Activated effector memory CD4-positive, alpha-beta T cell treated with anti-CD3 and anti-CD28 coated beads, Interleukin-2, amount 50 U/mL, for 16 hours (primary cell): ENCODE results near the gene PRAMEF4.
"Not testable (repeated sequence)": the region's sequence is repeated elsewhere in the genome, so short reads cannot be mapped to it uniquely, and the experiment has no call there.

Source experiments
- DNase-seq: peaks from one replicate; pipeline ENCODE4 v3.0.0-alpha.2; 2020

PRAMEF4 gene

GRCh38 chr1:12886101-12886500, at the start of gene PRAMEF4:
TSS of gene PRAMEF4 (minus strand) at chr1:12886201. CDS start at chr1:12883394, 2,807 bp downstream.
- DNase-seq = not testable (repeated sequence)

DNA sequence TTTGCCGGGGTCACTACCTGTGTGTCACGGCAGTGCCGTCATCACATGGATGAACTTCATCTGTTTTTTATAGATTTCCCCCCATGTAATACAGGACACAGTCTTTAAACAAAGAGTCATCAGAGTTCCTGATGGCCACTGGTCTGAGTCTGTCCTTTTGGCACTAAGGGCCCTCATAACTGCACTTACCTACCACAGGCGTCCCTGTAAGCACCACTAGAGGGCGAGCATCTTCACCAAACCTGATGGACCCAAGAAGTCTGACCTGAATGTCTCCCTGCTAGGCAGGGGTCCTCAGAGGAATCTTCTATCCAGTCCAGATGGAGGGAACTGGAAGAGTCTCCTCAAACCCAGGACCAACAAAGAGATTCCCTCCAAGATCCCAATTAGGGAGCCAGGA, 38.4 kb upstream of the PRAMEF4 start:
- not testable (repeated sequence) for DNase-seq

DNA sequence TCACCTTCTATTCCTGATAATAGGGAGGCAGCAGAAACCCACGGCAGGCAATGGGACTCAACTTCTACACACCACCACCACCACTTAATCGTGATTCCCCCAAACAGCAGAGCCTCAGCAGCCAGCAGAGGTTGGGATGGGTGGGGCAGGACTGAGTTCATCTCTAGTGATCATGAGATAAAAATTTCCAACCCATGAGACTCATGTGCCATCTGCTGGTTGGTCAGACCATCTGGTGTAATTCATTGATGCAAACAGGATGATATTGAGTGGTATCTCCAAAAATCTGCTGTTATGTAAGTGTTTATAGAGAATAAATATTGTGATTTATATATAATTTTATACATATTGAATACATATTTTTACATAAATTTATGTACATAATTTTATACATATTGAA, 35.7 kb upstream of the PRAMEF4 start:
- not testable (repeated sequence) for DNase-seq

DNA sequence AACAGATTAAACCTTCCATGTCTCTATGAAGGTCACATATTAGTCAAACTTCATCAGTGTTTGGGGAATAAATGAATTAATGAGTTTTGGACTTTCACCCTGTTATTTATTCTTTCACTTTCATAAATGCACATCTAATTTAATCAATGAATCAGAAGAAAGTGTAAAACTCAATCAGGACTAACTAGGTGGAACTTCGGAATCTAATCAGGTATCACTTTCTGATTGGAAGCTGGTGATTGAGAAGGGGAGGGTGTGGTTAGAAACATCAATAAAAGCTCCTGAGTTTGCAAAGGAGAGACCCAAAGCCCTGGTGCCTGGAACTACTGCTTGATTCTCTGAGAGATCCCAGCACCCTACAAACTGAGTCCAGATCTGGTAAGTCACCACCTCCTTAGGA, 30.3 kb upstream of the PRAMEF4 start, which contains the start of gene PRAMEF7:
Gene PRAMEF7, plus strand, starts transcription at position 301 of the 400 bp plus-strand sequence. CDS start 1,083 bp downstream, outside the sequence.
- not testable (repeated sequence) for DNase-seq

GRCh38 chr1:12903793-12904572, 18.0 kb upstream of the PRAMEF4 start:
- not testable (repeated sequence) for DNase-seq

GRCh38 chr1:12899186-12899585, 13.2 kb upstream of the PRAMEF4 start:
- DNase-seq = not testable (repeated sequence)

- not testable (repeated sequence) for DNase-seq
These were observed 12.2 kb upstream of the PRAMEF4 start, which contains the start of gene PRAMEF10 for GRCh38 chr1:12898170-12898569. TSS of gene PRAMEF10 (minus strand) at chr1:12898270. CDS start at chr1:12895847, 2,423 bp downstream.

- not testable (repeated sequence) for DNase-seq
These were observed 7.5 kb downstream of the PRAMEF4 start for GRCh38 chr1:12878453-12878852.

- not testable (repeated sequence) for DNase-seq
These were observed 22.7 kb downstream of the PRAMEF4 start for GRCh38 chr1:12863131-12863880.

DNA sequence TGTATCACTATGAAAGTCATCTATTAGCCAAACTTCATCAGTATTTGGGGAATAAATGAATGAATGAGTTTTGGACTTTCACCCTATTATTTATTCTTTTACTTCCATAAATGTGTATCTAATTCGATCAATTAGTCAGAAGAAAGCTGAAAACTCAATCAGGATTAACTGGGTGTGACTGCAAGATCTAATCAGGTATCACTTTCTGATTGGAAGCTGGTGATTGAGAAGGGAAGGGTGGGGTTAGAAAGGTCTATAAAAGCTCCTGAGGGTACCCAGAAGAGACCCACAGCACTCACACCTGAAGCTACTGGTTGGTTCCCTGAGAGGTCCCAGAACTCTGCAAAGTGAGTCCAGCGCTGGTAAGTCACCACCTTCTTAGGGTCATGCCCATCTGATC, 29.2 kb downstream of the PRAMEF4 start, which contains the start of gene PRAMEF2:
Gene PRAMEF2, plus strand, starts transcription at position 301 of the 400 bp plus-strand sequence. CDS start 1,924 bp downstream, outside the sequence.
- DNase-seq = not testable (repeated sequence)

GRCh38 chr1:12851779-12852178, 34.2 kb downstream of the PRAMEF4 start:
- DNase-seq = no peak

- DNase-seq = not testable (repeated sequence)
These were observed 37.4 kb downstream of the PRAMEF4 start, which contains the start of gene HNRNPCL1 for GRCh38 chr1:12848620-12849019. TSS of gene HNRNPCL1 (minus strand) at chr1:12848720. CDS start at chr1:12848289, 431 bp downstream.

GRCh38 chr1:12833251-12833650, 52.8 kb downstream of the PRAMEF4 start:
- not testable (repeated sequence) for DNase-seq

- DNase-seq = not testable (repeated sequence)
These were observed 54.7 kb downstream of the PRAMEF4 start, which contains the start of gene PRAMEF11 for GRCh38 chr1:12831310-12831709. TSS of gene PRAMEF11 (minus strand) at chr1:12831410. CDS start at chr1:12828789, 2,621 bp downstream.
